GM13976 (cell line): ENCODE data around the gene CMBL.
A peak's percentile ranks its signal among the peaks of the same experiment; 100 is the strongest.

Experiments
- DNase-seq: peaks from one replicate; pipeline ENCODE4 v3.0.0; 2012; ENCODE audit warnings: low spot score
- CTCF ChIP-seq: IDR thresholded peaks from 2 replicates; pipeline ENCODE4 v1.5.1; 2012; ENCODE audit warnings: borderline replicate concordance, mild to moderate bottlenecking; ENCODE audit not compliant: insufficient read depth; ENCODE audit errors: extremely low read depth, missing control alignments, control extremely low read depth
- in situ Hi-C: fragments of 300-500 bp; cut with MboI; formaldehyde crosslinking; loops from one replicate; pipeline ENCODE4 v1.12.0; 2022; ENCODE audit warnings: low sequenced_read_pairs, mixed read lengths, inconsistent platforms; ENCODE audit not compliant: unreplicated experiment

The CMBL gene

GRCh38 chr5:10307206-10308148 is at the start of gene CMBL:
Gene CMBL, minus strand, starts transcription at chr5:10307902. Its CDS starts 17,140 bp downstream, at chr5:10290762.
- TF ChIP-seq CTCF = no peak
- peak; percentile 75 for DNase-seq
- in situ Hi-C loops = no loop called here

GRCh38 chr5:10355071-10355889 is 47.6 kb upstream of the CMBL start:
- no peak for TF ChIP-seq CTCF
- DNase-seq = no peak
- in situ Hi-C loops = no loop called here

DNA sequence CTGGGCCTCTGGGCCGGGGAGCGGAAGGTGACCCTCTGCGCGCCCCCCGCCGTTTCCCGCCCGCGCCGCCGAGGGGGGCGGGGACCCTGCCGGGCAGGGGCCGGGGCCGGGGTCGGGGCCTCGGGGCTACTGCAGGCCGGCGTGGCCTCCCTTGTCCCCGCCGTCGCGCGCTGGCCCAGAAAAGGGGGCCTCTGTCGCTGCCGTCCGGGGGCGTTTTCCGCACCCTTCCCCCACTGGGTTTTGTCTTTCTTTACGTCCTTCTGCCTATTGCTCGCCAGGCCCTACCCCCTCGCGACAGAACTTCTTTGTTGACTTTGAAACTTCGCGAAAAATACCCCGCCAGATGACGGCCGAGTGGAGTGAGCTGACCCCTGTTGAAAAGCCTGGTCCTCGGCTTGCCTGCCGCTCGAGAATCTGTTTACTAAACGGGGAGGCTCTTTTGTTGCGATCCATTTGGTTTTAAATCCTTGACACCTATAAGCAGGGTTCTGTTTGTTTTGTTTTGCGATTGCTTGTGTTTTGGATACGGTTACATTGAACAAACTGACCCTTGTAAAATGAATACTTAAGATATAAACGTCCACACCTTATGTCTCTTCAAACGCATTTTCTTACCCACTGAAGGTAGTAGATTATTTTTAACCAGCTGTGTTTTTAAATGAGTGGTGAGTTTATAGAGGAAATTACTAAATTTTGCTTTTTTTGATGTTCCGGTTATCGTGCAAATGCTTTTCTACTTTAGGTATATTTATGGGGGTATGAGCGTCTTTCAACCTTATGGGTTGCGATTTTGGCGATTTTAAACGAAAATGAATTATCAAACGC is 46.6 kb upstream of the CMBL start:
- in situ Hi-C loops = no loop called here
- DNase-seq = peak; percentile 49
- TF ChIP-seq CTCF = no peak

DNA sequence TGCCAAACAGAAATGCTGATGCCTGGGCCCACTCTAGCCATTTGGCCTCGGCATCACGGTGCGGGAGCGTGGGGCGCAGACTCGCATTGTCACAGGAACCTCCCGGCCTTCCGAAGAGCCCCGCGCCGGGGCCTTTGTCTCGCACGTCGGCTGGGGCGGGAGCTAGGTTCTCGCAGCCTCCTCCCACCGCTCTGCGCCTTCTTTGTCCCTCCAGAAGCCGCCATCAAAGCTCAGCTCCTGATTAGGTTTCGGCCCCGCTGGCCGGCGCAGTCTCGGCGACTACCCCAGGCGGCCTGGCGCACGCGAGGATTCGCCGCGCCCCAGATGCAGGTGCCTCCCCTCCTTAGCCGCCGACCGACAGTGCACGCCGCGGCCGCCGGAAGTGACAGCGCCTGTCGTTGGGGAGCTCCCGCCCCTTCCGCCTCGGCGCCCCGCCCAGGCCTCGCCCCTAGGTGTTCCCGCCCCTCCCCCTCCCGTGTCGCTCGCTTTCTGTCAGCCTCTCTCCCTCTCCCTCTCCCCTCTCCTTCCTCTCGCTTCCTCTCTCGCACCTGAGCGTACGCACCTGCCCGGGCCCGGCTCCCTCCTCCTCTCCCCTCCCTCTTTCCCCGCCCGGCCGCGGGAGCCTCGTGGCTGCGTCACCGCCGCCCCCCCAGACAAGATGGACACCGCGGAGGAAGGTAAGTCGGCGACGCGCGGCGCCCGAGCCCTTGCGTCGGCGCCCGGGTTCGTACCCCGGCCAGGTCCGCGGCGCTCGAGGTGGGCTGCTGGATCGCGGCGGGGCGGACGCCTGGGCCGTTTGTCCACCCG is 45.7 kb upstream of the CMBL start, which contains the start of gene MARCHF6:
MARCHF6 (plus strand) TSS at position 455 of the 807 bp plus-strand sequence; CDS start at position 659, 204 bp downstream.
- DNase-seq = peak; percentile 95
- in situ Hi-C loops = no loop called here
- no peak for TF ChIP-seq CTCF

DNA sequence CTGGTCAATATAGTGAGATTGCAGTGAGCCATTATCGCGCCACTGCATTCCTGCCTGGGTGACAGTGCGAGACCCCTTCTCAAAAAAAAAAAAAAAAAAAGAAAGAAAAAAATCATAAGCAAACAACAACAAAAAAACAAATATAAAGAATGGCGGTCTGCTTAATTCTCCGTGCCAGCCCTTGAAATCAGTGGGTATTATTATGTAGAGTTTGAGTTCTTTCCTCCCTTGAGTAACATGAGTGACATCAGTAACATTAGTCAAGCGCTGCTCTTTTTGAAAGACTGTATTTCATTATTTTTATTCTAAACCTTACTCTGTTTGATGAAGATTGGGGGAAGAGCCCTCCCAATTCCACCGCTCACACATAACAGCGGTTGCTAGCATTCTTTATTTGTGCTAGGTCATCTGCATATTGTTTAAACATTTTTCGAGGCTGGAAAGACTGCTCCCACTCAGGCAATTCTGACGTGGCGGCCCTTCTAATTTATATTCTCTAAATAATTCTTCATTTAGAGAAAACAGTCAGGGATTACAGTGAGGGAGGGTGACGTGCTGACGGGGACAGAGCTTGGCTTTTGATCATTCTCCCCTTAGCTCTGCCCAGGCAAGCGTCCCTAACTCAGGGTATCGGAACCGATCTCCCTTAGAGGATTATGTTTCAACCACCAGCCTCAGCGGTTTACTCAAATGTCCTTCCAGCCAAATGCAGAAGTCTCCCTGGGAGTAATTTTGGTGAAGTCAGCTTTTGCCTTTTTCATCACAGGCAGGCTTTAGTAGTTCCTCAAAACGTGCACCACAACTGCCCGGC is 44.9 kb upstream of the CMBL start:
- no peak for DNase-seq
- in situ Hi-C loops = no loop called here
- no peak for TF ChIP-seq CTCF
